Measurements from ENCODE around the gene ZNF346. TPM values are rescaled to one million over a fixed set of nuclear protein-coding genes. Genes with fewer than 3 reads are reported as not detected.

The ZNF346 gene
- total and polyA plus RNA-seq, 2 donors from 2014 or later: 9.5 to 19.2 TPM

GRCh38 chr5:177126771-177127170 is 104.3 kb downstream of the ZNF346 start:
- Histone ChIP-seq H3K27ac (ENCODE audit: low read depth in 2 of 2, low read length in 2 of 2) (no peak overlapping the region), H3K27me3 (ENCODE audit: control insufficient read depth, insufficient read depth, low read length) (no peaks in the 10 kb centered on the region), H3K4me3 (ENCODE audit: low read length in 3 of 3) (no peak overlapping the region), H3K4me1 (ENCODE audit: control insufficient read depth in 2 of 3, insufficient read depth in 2 of 3, low read depth in 1 of 3, low read length in 3 of 3) (no peaks in the 10 kb centered on the region), H3K36me3 (ENCODE audit: control insufficient read depth in 2 of 3, insufficient read depth in 3 of 3, low read length in 3 of 3) (no peaks in the 10 kb centered on the region), H3K9ac (ENCODE audit: low read length in 3 of 3) (no peak overlapping the region), H3K9me3 (ENCODE audit: control insufficient read depth in 2 of 3, insufficient read depth in 1 of 3, low read length in 3 of 3) (no peaks in the 10 kb centered on the region)
- DNase-seq (peak in 1 of 5 donors; percentile 23), FAIRE-seq (no peak)
- intact Hi-C loops (cut with DNase I): no loop called here
- TF ChIP-seq CTCF (IDR thresholded peaks at IDR 0.05; ENCODE audit: borderline replicate concordance, extremely low read depth, insufficient read depth): no peak

- no peak overlapping the region for H3K4me3 ChIP-seq (ENCODE audit: low read length in 3 of 3)
- no peaks in the 10 kb centered on the region for H3K9me3 ChIP-seq (ENCODE audit: control insufficient read depth in 2 of 3, insufficient read depth in 1 of 3, low read length in 3 of 3)
- no peak for FAIRE-seq
- H3K27ac ChIP-seq (ENCODE audit: low read depth in 2 of 2, low read length in 2 of 2): no peak overlapping the region
- H3K4me1 ChIP-seq (ENCODE audit: control insufficient read depth in 2 of 3, insufficient read depth in 2 of 3, low read depth in 1 of 3, low read length in 3 of 3): no peaks in the 10 kb centered on the region
- H3K9ac ChIP-seq (ENCODE audit: low read length in 3 of 3): no peak overlapping the region
- TF ChIP-seq CTCF (IDR thresholded peaks at IDR 0.05; ENCODE audit: borderline replicate concordance, extremely low read depth, insufficient read depth): no peak
- no peaks in the 10 kb centered on the region for H3K27me3 ChIP-seq (ENCODE audit: control insufficient read depth, insufficient read depth, low read length)
- DNase-seq: peak in 2 of 5 donors; percentile 16 to 45
- intact Hi-C loops (cut with DNase I): no loop called here
- no peaks in the 10 kb centered on the region for H3K36me3 ChIP-seq (ENCODE audit: control insufficient read depth in 2 of 3, insufficient read depth in 3 of 3, low read length in 3 of 3)
Observed at GRCh38 chr5:177128551-177128981, 106.1 kb downstream of the ZNF346 start.

DNA sequence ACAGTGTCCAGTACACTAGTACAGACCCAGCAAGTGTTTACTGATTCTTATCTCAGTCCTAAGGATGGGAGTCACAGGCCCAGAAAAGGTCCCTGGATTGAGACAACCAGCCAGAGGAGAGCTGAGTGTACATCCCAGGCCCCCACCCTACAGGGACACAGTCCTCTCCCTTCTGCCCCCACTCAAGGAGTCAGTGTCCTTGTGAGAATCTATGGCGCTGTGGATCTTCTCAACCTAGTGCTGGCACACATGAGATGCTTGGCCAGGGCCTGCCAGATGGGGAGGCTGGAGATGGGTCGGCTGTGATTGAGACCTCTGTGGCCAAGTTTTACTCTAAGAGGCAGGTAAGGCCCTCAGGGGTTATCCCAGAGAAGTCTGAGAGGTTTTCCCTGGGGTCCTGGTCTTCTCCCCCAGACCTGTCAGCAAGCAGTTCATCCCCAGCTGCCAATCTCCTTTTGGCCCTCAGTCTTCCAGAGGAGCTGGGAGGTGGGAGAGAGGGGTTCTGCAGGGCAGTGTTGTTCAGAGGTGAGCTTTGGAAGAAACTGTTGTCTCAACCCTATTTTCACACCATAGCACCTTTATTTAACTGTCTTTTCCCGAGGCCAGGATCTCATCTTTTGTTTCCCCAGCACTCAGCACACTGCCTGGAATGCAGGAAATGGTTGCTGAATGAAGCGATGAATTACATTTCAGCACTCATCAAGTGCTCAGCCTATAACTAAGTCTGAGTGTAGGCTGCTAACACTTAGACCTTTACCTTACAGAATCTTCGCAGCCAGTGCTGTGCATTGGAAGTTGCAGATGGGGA is 107.9 kb downstream of the ZNF346 start:
- intact Hi-C loops (cut with DNase I): no loop called here
- FAIRE-seq: no peak
- H3K27me3 ChIP-seq (ENCODE audit: control insufficient read depth, insufficient read depth, low read length): no peaks in the 10 kb centered on the region
- H3K36me3 ChIP-seq (ENCODE audit: control insufficient read depth in 2 of 3, insufficient read depth in 3 of 3, low read length in 3 of 3): peaks cover 0 to 5% (median 4%) of the 10 kb centered on the region in 3 donors
- H3K27ac ChIP-seq (ENCODE audit: low read depth in 2 of 2, low read length in 2 of 2): no peak overlapping the region
- peak in 2 of 5 donors; percentile 26 to 34 for DNase-seq
- H3K9me3 ChIP-seq (ENCODE audit: control insufficient read depth in 2 of 3, insufficient read depth in 1 of 3, low read length in 3 of 3): no peaks in the 10 kb centered on the region
- H3K9ac ChIP-seq (ENCODE audit: low read length in 3 of 3): no peak overlapping the region
- peaks cover 3 to 8% (median 7%) of the 10 kb centered on the region in 3 donors for H3K4me1 ChIP-seq (ENCODE audit: control insufficient read depth in 2 of 3, insufficient read depth in 2 of 3, low read depth in 1 of 3, low read length in 3 of 3)
- H3K4me3 ChIP-seq (ENCODE audit: low read length in 3 of 3): no peak overlapping the region
- TF ChIP-seq CTCF (IDR thresholded peaks at IDR 0.05; ENCODE audit: borderline replicate concordance, extremely low read depth, insufficient read depth): no peak

Other genes with a start within 250 kb of the ZNF346 start
- 1.5 TPM for gene UNC5A, start 212.1 kb upstream of the ZNF346 start, total RNA-seq
- not detected for gene UNC5A, start 212.1 kb upstream of the ZNF346 start, polyA plus RNA-seq (ENCODE audit: insufficient read depth, low read depth, low replicate concordance)
- gene HK3, start 123.3 kb upstream of the ZNF346 start, total RNA-seq: 21.2 TPM
- 2.0 TPM for gene HK3, start 123.3 kb upstream of the ZNF346 start, polyA plus RNA-seq (ENCODE audit: insufficient read depth, low read depth, low replicate concordance)
- 37.9 TPM for gene UIMC1, start 15.9 kb upstream of the ZNF346 start, total RNA-seq
- gene UIMC1, start 15.9 kb upstream of the ZNF346 start, polyA plus RNA-seq (ENCODE audit: insufficient read depth, low read depth, low replicate concordance): 16.2 TPM
- gene FGFR4, start 64.2 kb downstream of the ZNF346 start, total RNA-seq: 72.6 TPM
- gene FGFR4, start 64.2 kb downstream of the ZNF346 start, polyA plus RNA-seq (ENCODE audit: insufficient read depth, low read depth, low replicate concordance): 50.2 TPM
- gene NSD1, start 111.1 kb downstream of the ZNF346 start, total RNA-seq: 99.1 TPM
- gene NSD1, start 111.1 kb downstream of the ZNF346 start, polyA plus RNA-seq (ENCODE audit: insufficient read depth, low read depth, low replicate concordance): 6.0 TPM

All from kidney (tissue), 14 donors.